ENCODE data around the gene OR2A12. TPM values are rescaled to one million over a fixed set of nuclear protein-coding genes. Genes with fewer than 3 reads are reported as not detected.

OR2A12 gene
- polyA plus RNA-seq, 1 donor (not counting 4 experiments of a cell fraction or from before 2014, with no cell fraction given), result not detected

DNA sequence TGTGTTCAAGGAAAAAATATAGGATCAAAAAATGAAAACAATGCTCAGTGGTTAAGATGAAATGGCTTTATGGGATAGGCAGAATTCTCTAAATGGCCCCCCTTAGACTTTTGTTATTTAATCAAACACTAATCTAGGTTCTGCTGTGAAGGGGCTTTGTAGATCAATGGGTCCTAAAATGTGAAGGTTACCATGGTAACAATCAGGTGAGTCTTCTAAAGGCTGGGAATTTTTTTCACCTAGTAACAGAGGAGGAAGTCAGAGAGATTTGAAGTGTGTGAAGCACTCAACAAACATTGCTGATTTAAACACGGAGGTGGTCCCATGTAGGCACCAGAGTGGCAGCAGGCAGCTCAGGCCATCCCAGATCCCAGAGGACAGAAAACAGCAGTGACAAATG is 48.0 kb downstream of the OR2A12 start:
- H3K4me1 ChIP-seq (ENCODE audit: control insufficient read depth, extremely low read depth, insufficient read depth, low read length), result no peaks in the 10 kb centered on the region
- no peak overlapping the region for H3K4me2 ChIP-seq (ENCODE audit: control insufficient read depth, extremely low read depth, insufficient read depth, low read depth, low read length)
- H3K9me1 ChIP-seq (ENCODE audit: control insufficient read depth, extremely low read depth, insufficient read depth, low read length), result no peaks in the 10 kb centered on the region
- H3K9me3 ChIP-seq (ENCODE audit: control insufficient read depth, low read depth, low read length), result no peaks in the 10 kb centered on the region
- H3K27ac ChIP-seq (ENCODE audit: control insufficient read depth, insufficient read depth, low read length), result no peak overlapping the region
- H3K36me3 ChIP-seq (ENCODE audit: control insufficient read depth in 2 of 2, extremely low read depth in 1 of 2, insufficient read depth in 2 of 2, low read length in 2 of 2), result no peaks in the 10 kb centered on the region
- no peak overlapping the region for H3K9ac ChIP-seq (ENCODE audit: control insufficient read depth, extremely low read depth, insufficient read depth, low read length)
- dilution Hi-C loops (cut with MboI; ENCODE audit: extremely low pct_ligation_motif_present, low sequenced_read_pairs), result no loop called here
- no peak overlapping the region for H3K4me3 ChIP-seq (ENCODE audit: control insufficient read depth in 2 of 3, extremely low read depth in 1 of 3, insufficient read depth in 2 of 3, low read depth in 1 of 3, low read length in 3 of 3)
- no peak for FAIRE-seq
- no peaks in the 10 kb centered on the region for H4K20me1 ChIP-seq (ENCODE audit: control insufficient read depth, extremely low read depth, insufficient read depth, low read length)
- no peaks in the 10 kb centered on the region for H3K79me2 ChIP-seq (ENCODE audit: control insufficient read depth, insufficient read depth, low read length)
- no peaks in the 10 kb centered on the region for H3K27me3 ChIP-seq (ENCODE audit: control insufficient read depth, extremely low read depth, insufficient read depth, low read length)
- TF ChIP-seq CTCF (optimal IDR thresholded peaks at IDR 0.05 in 1 of 3, IDR thresholded peaks at IDR 0.05 in 1 of 3, conservative IDR thresholded peaks at IDR 0.05 in 1 of 3; ENCODE audit: extremely low read depth in 1 of 3, insufficient read depth in 2 of 3, low read length in 3 of 3) (no peak), EZH2 (IDR thresholded peaks at IDR 0.05; ENCODE audit: low read length) (no peak)
- H2AFZ ChIP-seq (ENCODE audit: control insufficient read depth, low read length), result no peak overlapping the region
- no peak for DNase-seq (ENCODE audit: low read depth, low spot score)

DNA sequence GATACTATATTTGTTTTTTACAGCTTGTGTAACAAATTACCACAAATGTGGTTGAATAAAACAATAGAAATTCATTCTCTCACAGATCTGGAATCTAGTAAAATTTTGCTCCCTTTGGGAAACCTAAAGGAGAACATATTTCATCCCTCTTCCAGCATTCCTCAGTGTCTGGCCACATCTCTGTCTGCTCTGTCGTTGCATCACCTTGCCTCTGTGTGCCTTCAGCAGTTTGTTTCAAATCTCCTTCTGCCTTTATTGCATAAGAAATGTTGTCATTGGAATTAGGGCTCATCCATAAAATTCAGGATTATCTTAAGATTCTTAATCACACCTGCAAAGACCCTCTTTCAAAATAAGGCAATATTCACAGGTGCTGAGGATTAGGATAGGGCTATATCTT is 51.4 kb downstream of the OR2A12 start:
- FAIRE-seq (no peak), DNase-seq (ENCODE audit: low read depth, low spot score) (no peak)
- H3K79me2 ChIP-seq (ENCODE audit: control insufficient read depth, insufficient read depth, low read length), result no peaks in the 10 kb centered on the region
- H3K9me1 ChIP-seq (ENCODE audit: control insufficient read depth, extremely low read depth, insufficient read depth, low read length), result no peaks in the 10 kb centered on the region
- TF ChIP-seq CTCF (optimal IDR thresholded peaks at IDR 0.05 in 1 of 3, IDR thresholded peaks at IDR 0.05 in 1 of 3, conservative IDR thresholded peaks at IDR 0.05 in 1 of 3; ENCODE audit: extremely low read depth in 1 of 3, insufficient read depth in 2 of 3, low read length in 3 of 3), result no peak
- no peak for TF ChIP-seq EZH2 (IDR thresholded peaks at IDR 0.05; ENCODE audit: low read length)
- no peaks in the 10 kb centered on the region for H3K27me3 ChIP-seq (ENCODE audit: control insufficient read depth, extremely low read depth, insufficient read depth, low read length)
- no peaks in the 10 kb centered on the region for H3K4me1 ChIP-seq (ENCODE audit: control insufficient read depth, extremely low read depth, insufficient read depth, low read length)
- H4K20me1 ChIP-seq (ENCODE audit: control insufficient read depth, extremely low read depth, insufficient read depth, low read length), result no peaks in the 10 kb centered on the region
- dilution Hi-C loops (cut with MboI; ENCODE audit: extremely low pct_ligation_motif_present, low sequenced_read_pairs), result no loop called here
- no peak overlapping the region for H3K4me2 ChIP-seq (ENCODE audit: control insufficient read depth, extremely low read depth, insufficient read depth, low read depth, low read length)
- no peaks in the 10 kb centered on the region for H3K9me3 ChIP-seq (ENCODE audit: control insufficient read depth, low read depth, low read length)
- H3K4me3 ChIP-seq (ENCODE audit: control insufficient read depth in 2 of 3, extremely low read depth in 1 of 3, insufficient read depth in 2 of 3, low read depth in 1 of 3, low read length in 3 of 3), result no peak overlapping the region
- no peak overlapping the region for H2AFZ ChIP-seq (ENCODE audit: control insufficient read depth, low read length)
- H3K27ac ChIP-seq (ENCODE audit: control insufficient read depth, insufficient read depth, low read length), result no peak overlapping the region
- H3K36me3 ChIP-seq (ENCODE audit: control insufficient read depth in 2 of 2, extremely low read depth in 1 of 2, insufficient read depth in 2 of 2, low read length in 2 of 2), result no peaks in the 10 kb centered on the region
- no peak overlapping the region for H3K9ac ChIP-seq (ENCODE audit: control insufficient read depth, extremely low read depth, insufficient read depth, low read length)

Data from keratinocyte (primary cell).